SK-N-MC (cell line): ENCODE data around the gene RIPPLY3.

Source experiments
- EZH2 ChIP-seq: fragments of 200-600 bp; sonication (generic); IDR thresholded peaks from one replicate; pipeline ENCODE4 v1.6.1; 2017; ENCODE audit warnings: antibody characterized with exemption
- FOXP2 ChIP-seq: optimal IDR thresholded peaks from 2 replicates; pipeline ENCODE3; 2011; ENCODE audit warnings: mild to moderate bottlenecking, moderate library complexity; ENCODE audit not compliant: insufficient read depth; ENCODE audit errors: extremely low read length, control extremely low read depth
- POLR2AphosphoS5 ChIP-seq: IDR thresholded peaks from 2 replicates; pipeline ENCODE4 v1.6.1; 2012; ENCODE audit warnings: mild to moderate bottlenecking, low read depth, low read length, borderline replicate concordance

DNA sequence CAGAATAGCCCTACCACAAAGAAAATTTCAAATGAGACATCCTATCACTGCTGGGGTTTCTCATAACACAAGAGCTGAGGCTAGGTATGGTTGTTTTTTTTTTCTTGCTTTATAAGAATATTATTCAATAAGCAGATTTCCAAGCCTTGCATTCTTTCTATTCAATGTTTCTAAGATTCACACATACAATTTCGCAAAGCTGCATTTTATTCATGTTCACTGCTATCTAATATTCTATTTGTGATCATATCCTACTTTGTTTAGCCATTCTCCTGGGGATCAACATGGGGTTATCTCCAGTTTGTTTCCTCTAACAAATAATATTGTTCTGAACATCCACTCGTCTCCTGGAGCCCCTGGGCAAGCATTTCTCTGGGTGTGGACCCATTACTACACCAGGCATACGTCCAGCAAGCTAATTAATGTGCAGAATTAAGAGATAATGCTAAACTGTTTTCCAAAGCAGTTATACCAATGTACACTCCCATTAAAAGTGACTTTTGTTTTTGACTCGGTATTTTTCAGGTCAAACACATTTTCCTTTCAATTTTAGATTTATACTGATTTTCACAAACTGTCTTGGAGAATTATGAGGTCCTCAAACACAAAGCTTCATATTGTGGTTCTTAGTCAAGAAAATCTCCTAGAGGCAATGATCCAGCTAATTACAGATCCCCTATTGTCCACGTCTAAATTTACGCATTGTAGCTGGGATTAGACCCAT is 24.4 kb upstream of the RIPPLY3 start:
- TF ChIP-seq EZH2 (no peak), POLR2AphosphoS5 (no peak), FOXP2 (no peak)
